ENCODE measurements around the gene CPO. TPM values are rescaled to one million over a fixed set of nuclear protein-coding genes. Genes with fewer than 3 reads are reported as not detected.

The CPO gene
- total and polyA plus RNA-seq, 9 of the 15 experiments (the other 6 are each of a cell fraction or from before 2014, with no cell fraction given), result not detected

- TF ChIP-seq TSC22D4 (tag; IDR thresholded peaks at IDR 0.05), result no peak
- no peak for TF ChIP-seq SMC3 (conservative IDR thresholded peaks at IDR 0.05; ENCODE audit: insufficient read depth, low read depth, low read length)
- TF ChIP-seq ZNF584 (CRISPR knock-in tag; IDR thresholded peaks at IDR 0.05; ENCODE audit: low read depth), result no peak
These were observed 2.5 kb upstream of the CPO start (continued) for GRCh38 chr2:206936843-206937230.

DNA sequence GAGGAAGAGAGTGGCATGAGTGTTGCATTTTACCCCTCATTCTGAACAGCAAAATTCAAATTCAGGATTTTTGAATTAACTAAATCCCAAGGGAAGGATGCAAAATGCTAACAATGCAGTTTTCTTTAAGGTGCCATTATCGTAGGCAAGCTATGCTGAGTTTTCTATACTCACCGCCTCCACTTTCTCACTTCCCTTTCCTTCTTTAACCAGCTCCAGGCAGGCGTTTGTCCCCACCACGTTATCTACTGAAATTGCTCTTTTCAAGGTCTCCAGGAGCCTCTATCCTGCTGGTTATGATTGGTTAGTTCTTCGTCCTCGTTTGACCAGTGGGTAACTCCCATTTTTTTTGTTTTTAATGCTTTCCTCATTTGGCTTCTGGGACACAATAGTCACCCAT, 1.8 kb upstream of the CPO start:
- H3K27me3 ChIP-seq (ENCODE audit: control insufficient read depth in 2 of 2, insufficient read depth in 2 of 2, low read length in 2 of 2), result no peaks in the 10 kb centered on the region
- in situ Hi-C loops (cut with MboI), result no loop called here
- no peaks in the 10 kb centered on the region for H4K20me1 ChIP-seq (replicated peaks; ENCODE audit: control insufficient read depth, insufficient read depth, low read length)
- H2AFZ ChIP-seq (ENCODE audit: low read depth, low read length), result no peak overlapping the region
- H3K9ac ChIP-seq (ENCODE audit: insufficient read depth in 1 of 2, low read depth in 2 of 2, low read length in 2 of 2), result no peak overlapping the region
- H3K9me1 ChIP-seq (ENCODE audit: control insufficient read depth, insufficient read depth, low read length), result no peaks in the 10 kb centered on the region
- H3K9me3 ChIP-seq (replicated peaks; ENCODE audit: control insufficient read depth, insufficient read depth, low read depth, low read length), result no peaks in the 10 kb centered on the region
- ATAC-seq, result no peak
- no peaks in the 10 kb centered on the region for H3K4me1 ChIP-seq (replicated peaks in 1 of 2; ENCODE audit: control insufficient read depth in 2 of 2, insufficient read depth in 2 of 2, low read length in 2 of 2)
- no peak for DNase-seq (ENCODE audit: extremely low read depth in 1 of 4, low spot score in 3 of 4)
- WGBS (ENCODE audit: insufficient coverage, low coverage, missing lambda C conversion rate), result 0% methylated on average over 6 of the region's 6 CpGs
- H3K4me2 ChIP-seq (ENCODE audit: insufficient read depth, low read length), result no peak overlapping the region
- TF ChIP-seq ZNF316 (IDR thresholded peaks at IDR 0.05) (0 out of 2 replicates have a peak, but pooled peaks have one; percentile 2), MAFG (tag; conservative IDR thresholded peaks at IDR 0.05) (0 out of 2 replicates have a peak, but pooled peaks have one; percentile 6), C11orf30 (IDR thresholded peaks at IDR 0.05; ENCODE audit: low read depth) (peak; percentile 29; the same call in 1 of the 2 replicates), SIX5 (IDR thresholded peaks at IDR 0.05; ENCODE audit: borderline replicate concordance in 1 of 2, insufficient read depth in 1 of 2, low read depth in 1 of 2, low read length in 2 of 2) (no peak), HNRNPLL (IDR thresholded peaks at IDR 0.05; ENCODE audit: low read depth, low read length, poor library complexity, severe bottlenecking) (no peak), NCOR1 (IDR thresholded peaks at IDR 0.05) (no peak)
- H3K36me3 ChIP-seq (ENCODE audit: control insufficient read depth, insufficient read depth, low read length), result no peaks in the 10 kb centered on the region
- intact Hi-C loops (cut with micrococcal nuclease), result no loop called here
- ChIA-PET POLR2A (interaction anchor here (0.6 kb wide), 1 partner anchor 1198 kb away, joined by 3 read pairs; no protein-coding TSS in a partner anchor), CTCF (ENCODE audit: low intra/inter-chr PET ratio) (no interaction called here)
- no TSS peak for BruUV-seq (replicated peaks)
- H3K27ac ChIP-seq (ENCODE audit: extremely low read depth, low read depth, low read length), result no peak overlapping the region
- FAIRE-seq, result no peak
- H3K79me2 ChIP-seq (ENCODE audit: control insufficient read depth, insufficient read depth, low read length), result no peaks in the 10 kb centered on the region
- no peak overlapping the region for H3K4me3 ChIP-seq
